Nephron (organoid): ENCODE results near the gene DDX60.
A peak's percentile ranks its signal among the peaks of the same experiment; 100 is the strongest.

Source experiments
- H3K27ac Mint-ChIP-seq, 3 experiments: 2 replicates each; pipeline ENCODE4 v1.8.0; 2020; ENCODE audit warnings: mixed read lengths in 3 of 3, mild to moderate bottlenecking in 2 of 3, moderate library complexity in 1 of 3
- H3K27me3 Mint-ChIP-seq: 2 replicates; pipeline ENCODE4 v1.8.0; 2021; ENCODE audit warnings: low read depth, mild to moderate bottlenecking, moderate library complexity, mixed read lengths
- H3K36me3 Mint-ChIP-seq: 2 replicates; pipeline ENCODE4 v1.8.0; 2020; ENCODE audit warnings: low read depth, mixed read lengths
- H3K4me1 Mint-ChIP-seq: 2 replicates; pipeline ENCODE4 v1.8.0; 2020; ENCODE audit warnings: mixed read lengths
- H3K4me3 Mint-ChIP-seq, 3 experiments: 2 replicates each; pipeline ENCODE4 v1.8.0; 2020; ENCODE audit warnings: mild to moderate bottlenecking in 3 of 3, mixed read lengths in 3 of 3, moderate library complexity in 2 of 3
- H3K9me3 Mint-ChIP-seq: 2 replicates; pipeline ENCODE4 v1.8.0; 2020; ENCODE audit warnings: mixed read lengths
- CTCF ChIP-seq, 3 experiments: fragments of 200-600 bp; sonication (generic); IDR thresholded peaks; one replicate each; pipeline ENCODE4 v1.5.0; 2021; ENCODE audit warnings: antibody characterized with exemption in 3 of 3; ENCODE audit not compliant: unreplicated experiment in 3 of 3

Gene DDX60

GRCh38 chr4:168318266-168318895, at the start of gene DDX60:
TSS of gene DDX60 (minus strand) at chr4:168318752. CDS start at chr4:168311259, 7,493 bp downstream.
- Mint-ChIP-seq H3K27me3 (no peaks in the 10 kb centered on the region), H3K4me1 (peaks cover 16% of the 10 kb centered on the region), H3K4me3 (peak within 1 kb of the TSS; percentile 91 to 94 (median 92)), H3K36me3 (no peaks in the 10 kb centered on the region), H3K9me3 (no peaks in the 10 kb centered on the region), H3K27ac (peak within 1 kb of the TSS; percentile 90 to 97 (median 96))
- peak; percentile 44 to 51 (median 47) for TF ChIP-seq CTCF (IDR thresholded peaks at IDR 0.05; ENCODE audit: unreplicated experiment in 3 of 3)

GRCh38 chr4:168367065-168367464, 48.5 kb upstream of the DDX60 start:
- Mint-ChIP-seq H3K4me1 (no peaks in the 10 kb centered on the region), H3K27ac (no peak overlapping the region), H3K27me3 (no peaks in the 10 kb centered on the region), H3K9me3 (peaks cover 35% of the 10 kb centered on the region), H3K4me3 (no peak overlapping the region), H3K36me3 (peaks cover 12% of the 10 kb centered on the region)
- TF ChIP-seq CTCF (IDR thresholded peaks at IDR 0.05; ENCODE audit: unreplicated experiment in 3 of 3): no peak

- Mint-ChIP-seq H3K36me3 (peaks cover 12% of the 10 kb centered on the region), H3K27me3 (no peaks in the 10 kb centered on the region), H3K4me1 (no peaks in the 10 kb centered on the region), H3K27ac (no peak overlapping the region), H3K9me3 (peaks cover 22% of the 10 kb centered on the region), H3K4me3 (no peak overlapping the region)
- no peak for TF ChIP-seq CTCF (IDR thresholded peaks at IDR 0.05; ENCODE audit: unreplicated experiment in 3 of 3)
Measured at GRCh38 chr4:168362025-168362401, 43.5 kb upstream of the DDX60 start.

GRCh38 chr4:168361365-168362024, 42.9 kb upstream of the DDX60 start:
- Mint-ChIP-seq H3K27ac (no peak overlapping the region), H3K4me1 (no peaks in the 10 kb centered on the region), H3K36me3 (peaks cover 12% of the 10 kb centered on the region), H3K4me3 (no peak overlapping the region), H3K27me3 (no peaks in the 10 kb centered on the region), H3K9me3 (peaks cover 21% of the 10 kb centered on the region)
- no peak for TF ChIP-seq CTCF (IDR thresholded peaks at IDR 0.05; ENCODE audit: unreplicated experiment in 3 of 3)

- H3K4me3 Mint-ChIP-seq: no peak overlapping the region
- H3K36me3 Mint-ChIP-seq: peaks cover 5% of the 10 kb centered on the region
- no peak for TF ChIP-seq CTCF (IDR thresholded peaks at IDR 0.05; ENCODE audit: unreplicated experiment in 3 of 3)
- no peak overlapping the region for H3K27ac Mint-ChIP-seq
- no peaks in the 10 kb centered on the region for H3K27me3 Mint-ChIP-seq
- H3K9me3 Mint-ChIP-seq: peaks cover 10% of the 10 kb centered on the region
- no peaks in the 10 kb centered on the region for H3K4me1 Mint-ChIP-seq
Measured at GRCh38 chr4:168360271-168360670, 41.7 kb upstream of the DDX60 start.

GRCh38 chr4:168357941-168358340, 39.4 kb upstream of the DDX60 start:
- Mint-ChIP-seq H3K9me3 (peaks cover 2% of the 10 kb centered on the region), H3K4me1 (no peaks in the 10 kb centered on the region), H3K4me3 (no peak overlapping the region), H3K27me3 (no peaks in the 10 kb centered on the region), H3K27ac (no peak overlapping the region), H3K36me3 (no peaks in the 10 kb centered on the region)
- no peak for TF ChIP-seq CTCF (IDR thresholded peaks at IDR 0.05; ENCODE audit: unreplicated experiment in 3 of 3)
